Right lobe of liver (tissue), 4 donors: ENCODE data around the gene MLXIPL.

Experiments used
- CTCF ChIP-seq, 4 donors: fragments of 200-600 bp in 3 of 4; fragments of 450-650 bp in 1 of 4; IDR thresholded peaks; one replicate each; pipeline versions ENCODE4 v1.5.1 to v1.8.0; 2016 to 2022; ENCODE audit warnings: antibody characterized with exemption in 4 of 4, mild to moderate bottlenecking in 2 of 4
- POLR2A ChIP-seq: fragments of 450-650 bp; IDR thresholded peaks from one replicate; pipeline ENCODE4 v1.6.1; 2017; ENCODE audit warnings: antibody characterized with exemption, mild to moderate bottlenecking
- donor health status: DM: no; HTN: no; CAD: no.
- donor health status: DM: no; HTN: no; CAD: no.
- donor health status: DM: no; HTN: yes; CAD: no.

- TF ChIP-seq CTCF (IDR thresholded peaks at IDR 0.05) (no peak), POLR2A (no peak)
These were observed 22.7 kb upstream of the MLXIPL start for GRCh38 chr7:73646785-73647724.
